Hepatocyte (in vitro differentiated cells): ENCODE results near the gene GALNT3.

ENCODE experiments used
- CTCF ChIP-seq: fragments of 200-600 bp; sonication (generic); IDR thresholded peaks from 2 replicates; pipeline ENCODE4 v1.5.1; 2016; ENCODE audit warnings: antibody characterized with exemption, mild to moderate bottlenecking; ENCODE audit not compliant: poor library complexity
- EZH2 ChIP-seq: fragments of 200-600 bp; sonication (generic); IDR thresholded peaks from 2 replicates; pipeline ENCODE4 v1.6.1; 2016; ENCODE audit warnings: antibody characterized with exemption, mild to moderate bottlenecking, borderline replicate concordance
- EZH2phosphoT487 ChIP-seq: fragments of 200-600 bp; sonication (generic); IDR thresholded peaks from one replicate; pipeline ENCODE4 v1.6.1; 2018; ENCODE audit warnings: antibody characterized with exemption, mild to moderate bottlenecking, low read depth, moderate library complexity; ENCODE audit not compliant: unreplicated experiment, severe bottlenecking

DNA sequence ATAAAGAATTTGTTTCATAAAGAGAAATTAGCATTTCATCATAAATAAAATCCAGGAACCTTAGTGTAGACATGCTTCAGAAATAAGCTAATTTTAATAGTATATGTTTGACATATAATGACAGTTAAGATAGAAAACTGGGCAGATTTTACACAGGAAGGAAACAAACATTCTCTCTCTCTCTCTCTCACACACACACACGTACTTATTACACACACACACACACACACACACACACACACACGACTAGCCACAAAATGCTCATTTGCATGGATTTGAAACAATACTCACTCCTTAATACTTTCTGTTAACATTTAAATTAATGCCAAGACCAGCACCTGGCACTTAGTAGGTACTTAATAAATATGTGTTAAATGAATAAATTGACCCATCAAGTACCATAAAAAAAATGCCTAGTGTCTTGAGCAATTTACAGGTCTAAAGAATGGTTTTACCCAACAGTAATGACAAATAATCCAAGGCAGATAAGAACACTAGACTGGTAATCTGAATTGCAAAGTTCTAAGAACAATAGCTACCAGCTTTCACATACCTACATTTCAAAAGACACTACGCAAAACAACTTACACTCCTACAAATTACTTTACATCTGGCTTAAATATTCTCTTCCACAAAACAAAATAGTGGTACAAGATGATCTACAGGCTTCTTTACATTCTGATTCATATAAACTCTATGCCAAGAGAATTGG lies 2.9 kb upstream of the GALNT3 start:
- no peak for TF ChIP-seq CTCF
- no peak for TF ChIP-seq EZH2
- no peak for TF ChIP-seq EZH2phosphoT487
